K562 (cell line): ENCODE measurements around the gene FEM1B. TPM values are rescaled to one million over a fixed set of nuclear protein-coding genes. Genes with fewer than 3 reads are reported as not detected.

Experiments used
- ATAC-seq: fragments of 200-7000 bp; cut with Tn5 transposase; 3 replicates; pipeline ENCODE4 v1.9.1; 2020; ENCODE audit warnings: moderate library complexity
- BruUV-seq: library from RNA; stranded (reverse); fragments of 400-500 nt; replicated peaks from 2 replicates; lab custom pipeline; 2021; lab: Mats Ljungman, UMichigan
- CTCF ChIA-PET: fragments of 300-600 bp; formaldehyde crosslinking; extraction: SDS; loops from one replicate; lab custom pipeline; 2021; ENCODE audit warnings: low intra/inter-chr PET ratio; lab: Yijun Ruan, JAX
- POLR2A ChIA-PET: fragments of 300-600, 350-650 bp; sonication (Branson Sonifier 250); formaldehyde crosslinking; extraction: SDS; loops from one replicate; lab custom pipeline; 2021; ENCODE audit warnings: antibody characterized with exemption, inconsistent platforms; lab: Yijun Ruan, JAX
- DNase-seq, 4 experiments: peaks; one replicate each; pipeline versions ENCODE4 v3.0.0 to v3.0.0-alpha.2; 2011 to 2018; ENCODE audit warnings: low spot score in 3 of 4, mixed read lengths in 3 of 4; ENCODE audit errors: extremely low read depth in 1 of 4
- FAIRE-seq: peaks from 2 replicates; lab custom pipeline; 2011; peaks lifted over from hg19 to GRCh38; lab: Jason Lieb, UNC
- H2AFZ ChIP-seq: 2 replicates; pipeline ENCODE4 v1.6.0; 2011; ENCODE audit warnings: low read depth, low read length, control low read depth, inconsistent platforms
- H3K27ac ChIP-seq: fragments of 200-600 bp; 3 replicates; pipeline ENCODE4 v1.8.0; 2011; ENCODE audit warnings: low read depth, mild to moderate bottlenecking, control low read depth, inconsistent platforms, low read length, moderate library complexity, mixed read lengths; ENCODE audit errors: extremely low read depth
- H3K27me3 ChIP-seq, 2 experiments: fragments of 300-600 bp in 1 of 2; 2 replicates in 1 of 2; 3 replicates in 1 of 2; pipeline versions ENCODE4 v1.6.0 to v1.8.0; 2011; ENCODE audit warnings: inconsistent platforms in 2 of 2, low read length in 2 of 2, mild to moderate bottlenecking in 1 of 2, mixed read lengths in 1 of 2, moderate library complexity in 1 of 2; ENCODE audit not compliant: control insufficient read depth in 2 of 2, insufficient read depth in 2 of 2
- H3K36me3 ChIP-seq: fragments of 300-600 bp; 3 replicates; pipeline ENCODE4 v1.8.0; 2011; ENCODE audit warnings: mild to moderate bottlenecking, low read length, inconsistent platforms; ENCODE audit not compliant: control insufficient read depth, insufficient read depth
- H3K4me1 ChIP-seq, 2 experiments: fragments of 200-600 bp in 1 of 2; replicated peaks in 1 of 2; 2 replicates in 1 of 2; 3 replicates in 1 of 2; pipeline versions ENCODE4 v1.5.1 to v1.8.0; 2011; ENCODE audit warnings: inconsistent platforms in 2 of 2, low read length in 2 of 2, mild to moderate bottlenecking in 1 of 2, mixed read lengths in 1 of 2, moderate library complexity in 1 of 2; ENCODE audit not compliant: control insufficient read depth in 2 of 2, insufficient read depth in 2 of 2
- H3K4me2 ChIP-seq: 2 replicates; pipeline ENCODE4 v1.6.1; 2011; ENCODE audit warnings: low read length, control low read depth, inconsistent platforms, mixed read lengths; ENCODE audit not compliant: insufficient read depth
- H3K4me3 ChIP-seq: fragments of 200-600 bp; sonication (generic), shearing (Covaris generic); 2 replicates; pipeline ENCODE4 v1.5.1; 2016; ENCODE audit warnings: control low read depth, inconsistent platforms
- H3K79me2 ChIP-seq: fragments of 200-600 bp; 3 replicates; pipeline ENCODE4 v1.8.0; 2011; ENCODE audit warnings: low read length, inconsistent platforms; ENCODE audit not compliant: control insufficient read depth, insufficient read depth
- H3K9ac ChIP-seq, 2 experiments: 2 replicates each; pipeline versions ENCODE4 v1.6.0 to v1.6.1; 2011; ENCODE audit warnings: low read depth in 2 of 2, low read length in 2 of 2, control low read depth in 1 of 2, inconsistent platforms in 1 of 2, mild to moderate bottlenecking in 1 of 2, mixed read lengths in 1 of 2; ENCODE audit not compliant: insufficient read depth in 1 of 2
- H3K9me1 ChIP-seq: one replicate; pipeline ENCODE4 v1.6.0; 2011; ENCODE audit warnings: inconsistent platforms, mild to moderate bottlenecking, low read length, moderate library complexity; ENCODE audit not compliant: control insufficient read depth, insufficient read depth
- H3K9me3 ChIP-seq: replicated peaks from 2 replicates; pipeline ENCODE4 v1.5.1; 2011; ENCODE audit warnings: low read depth, low read length, inconsistent platforms; ENCODE audit not compliant: control insufficient read depth, insufficient read depth
- H4K20me1 ChIP-seq: replicated peaks from 2 replicates; pipeline ENCODE4 v1.6.1; 2011; ENCODE audit warnings: low read length, inconsistent platforms, mixed read lengths; ENCODE audit not compliant: control insufficient read depth, insufficient read depth
- DDX20 ChIP-seq: fragments of 450-650 bp; IDR thresholded peaks from 2 replicates; pipeline ENCODE4 v1.6.1; 2016; ENCODE audit warnings: missing genetic modification characterization, low read depth, mild to moderate bottlenecking, missing compliant biosample characterization, moderate library complexity
- ERF ChIP-seq: fragments of 450-650 bp; formaldehyde crosslinking; IDR thresholded peaks from 2 replicates; pipeline ENCODE4 v1.4.0; 2020; ENCODE audit warnings: mild to moderate bottlenecking, mixed read lengths
- LCOR ChIP-seq: sonication (generic); formaldehyde crosslinking; IDR thresholded peaks from 2 replicates; pipeline ENCODE4 v1.8.0; 2022; ENCODE audit warnings: mild to moderate bottlenecking, missing genetic modification reagents
- MCM2 ChIP-seq: fragments of 450-650 bp; IDR thresholded peaks from 2 replicates; pipeline ENCODE4 v1.6.1; 2017; ENCODE audit warnings: low read depth, mild to moderate bottlenecking
- RBM34 ChIP-seq: fragments of 200-400 bp; formaldehyde crosslinking; IDR thresholded peaks from 2 replicates; pipeline ENCODE4 v1.6.1; 2018; ENCODE audit warnings: low read length, borderline replicate concordance; ENCODE audit not compliant: insufficient read depth
- SP2 ChIP-seq: IDR thresholded peaks from 2 replicates; pipeline ENCODE4 v1.6.1; 2011; ENCODE audit warnings: mild to moderate bottlenecking, low read depth, low read length, moderate library complexity; ENCODE audit not compliant: poor library complexity, severe bottlenecking; ENCODE audit errors: extremely low read depth
- TAL1 ChIP-seq: fragments of 450-650 bp; IDR thresholded peaks from 2 replicates; pipeline ENCODE4 v1.6.1; 2016; ENCODE audit warnings: mild to moderate bottlenecking
- ZNF511 ChIP-seq: sonication (generic); formaldehyde crosslinking; IDR thresholded peaks from 2 replicates; pipeline ENCODE4 v1.8.0; 2022; ENCODE audit warnings: mild to moderate bottlenecking, missing genetic modification reagents
- whole genome bisulfite sequencing: fragments of 100-300 bp; shearing (Covaris generic); methylation state at CpG from one replicate; pipeline ENCODE4 v1.1.6; 2016; ENCODE audit warnings: low coverage, mixed read lengths; ENCODE audit not compliant: insufficient coverage; ENCODE audit errors: missing lambda C conversion rate; 5-methylcytosine and 5-hydroxymethylcytosine counted together
- in situ Hi-C: fragments of 300-500 bp; cut with MboI; formaldehyde crosslinking; loops from 4 replicates; pipeline ENCODE4 v1.15.0; 2018; ENCODE audit warnings: inconsistent platforms, mixed read lengths
- intact Hi-C: fragments of 100-400 bp; cut with micrococcal nuclease; formaldehyde crosslinking; loops from 2 replicates; pipeline ENCODE4 v1.14.2; 2022
- polyA plus RNA-seq, 8 experiments: library from polyadenylated mRNA; depleted of rRNA in 4 of 8; stranded (reverse) in 5 of 8; unstranded in 3 of 8; fragments of >200 nt; fragmentation: Nextera tagmentation in 2 of 8; fragmentation: Illumina TruSeq in 1 of 8; extraction: Ambion mirVana in 2 of 8; extraction: Trizol in 1 of 8; gene quantifications; 2 replicates each; pipeline versions ENCODE4 v1.2.1 to v1.2.3, GENCODE V29; 2011 to 2014; ENCODE audit warnings: inconsistent platforms in 1 of 8, missing spikeins in 1 of 8
- total RNA-seq, 7 experiments: library from RNA; depleted of rRNA in 6 of 7; stranded (reverse); fragments of >200 nt in 6 of 7; fragmentation: Illumina TruSeq in 2 of 7; extraction: Trizol in 2 of 7; gene quantifications; 2 replicates each; pipeline versions ENCODE4 v1.2.1 to v1.2.3, GENCODE V29; 2011 to 2021; ENCODE audit warnings: low replicate concordance in 1 of 7
- TF ChIP-seq, protein P1 (sequence below): sonication (generic); formaldehyde crosslinking; IDR thresholded peaks from 2 replicates; pipeline ENCODE4 v1.8.1; 2023; ENCODE audit warnings: mild to moderate bottlenecking, missing genetic modification reagents

FEM1B gene
- total and polyA plus RNA-seq, 9 of the 15 experiments (the other 6 are each of a cell fraction or from before 2014, with no cell fraction given) = 5.9 to 61.6 (median 20.1) TPM

DNA sequence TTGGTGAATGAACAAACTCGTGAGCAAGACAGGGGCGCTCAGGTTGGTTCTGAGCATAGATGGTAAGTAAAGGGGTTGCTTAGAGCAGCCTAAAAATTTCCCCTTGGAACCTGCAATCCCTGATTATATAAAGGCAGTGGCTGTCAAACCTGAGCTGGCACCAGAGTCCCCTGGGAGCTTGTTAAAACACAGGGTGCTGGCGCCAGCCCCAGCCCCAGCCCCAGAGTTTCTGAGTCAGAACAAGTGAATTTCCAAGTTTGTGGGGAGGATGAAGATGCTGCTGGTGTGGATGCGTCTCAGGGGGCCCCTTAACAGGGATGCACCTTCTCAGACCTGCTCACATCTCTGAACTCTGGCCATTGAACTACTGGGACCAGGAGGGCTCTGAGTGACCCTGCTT lies 48.2 kb downstream of the FEM1B start:
- Histone ChIP-seq H3K9ac (no peak overlapping the region), H3K79me2 (no peaks in the 10 kb centered on the region), H3K4me3 (no peak overlapping the region), H4K20me1 (0 out of 2 replicates have a peak, but pooled peaks cover 7% of the 10 kb centered on the region), H3K27me3 (peaks cover 58 to 79% of the 10 kb centered on the region in 2 experiments), H3K27ac (no peak overlapping the region), H3K9me1 (no peaks in the 10 kb centered on the region), H3K4me1 (no peaks in the 10 kb centered on the region), H3K4me2 (no peak overlapping the region), H3K36me3 (no peaks in the 10 kb centered on the region), H3K9me3 (no peaks in the 10 kb centered on the region), H2AFZ (no peak overlapping the region)
- TF ChIP-seq TAL1 (no peak), DDX20 (tag) (no peak), ZNF511 (CRISPR knock-in tag) (no peak), SP2 (no peak), RBM34 (no peak), MCM2 (no peak), LCOR (CRISPR knock-in tag) (no peak), ERF (CRISPR knock-in tag) (no peak)
- TF ChIP-seq, protein P1, sequence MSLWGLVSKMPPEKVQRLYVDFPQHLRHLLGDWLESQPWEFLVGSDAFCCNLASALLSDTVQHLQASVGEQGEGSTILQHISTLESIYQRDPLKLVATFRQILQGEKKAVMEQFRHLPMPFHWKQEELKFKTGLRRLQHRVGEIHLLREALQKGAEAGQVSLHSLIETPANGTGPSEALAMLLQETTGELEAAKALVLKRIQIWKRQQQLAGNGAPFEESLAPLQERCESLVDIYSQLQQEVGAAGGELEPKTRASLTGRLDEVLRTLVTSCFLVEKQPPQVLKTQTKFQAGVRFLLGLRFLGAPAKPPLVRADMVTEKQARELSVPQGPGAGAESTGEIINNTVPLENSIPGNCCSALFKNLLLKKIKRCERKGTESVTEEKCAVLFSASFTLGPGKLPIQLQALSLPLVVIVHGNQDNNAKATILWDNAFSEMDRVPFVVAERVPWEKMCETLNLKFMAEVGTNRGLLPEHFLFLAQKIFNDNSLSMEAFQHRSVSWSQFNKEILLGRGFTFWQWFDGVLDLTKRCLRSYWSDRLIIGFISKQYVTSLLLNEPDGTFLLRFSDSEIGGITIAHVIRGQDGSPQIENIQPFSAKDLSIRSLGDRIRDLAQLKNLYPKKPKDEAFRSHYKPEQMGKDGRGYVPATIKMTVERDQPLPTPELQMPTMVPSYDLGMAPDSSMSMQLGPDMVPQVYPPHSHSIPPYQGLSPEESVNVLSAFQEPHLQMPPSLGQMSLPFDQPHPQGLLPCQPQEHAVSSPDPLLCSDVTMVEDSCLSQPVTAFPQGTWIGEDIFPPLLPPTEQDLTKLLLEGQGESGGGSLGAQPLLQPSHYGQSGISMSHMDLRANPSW (CRISPR knock-in tag) = no peak
- BruUV-seq = no TSS peak
- intact Hi-C loops = no loop called here
- 0% methylated on average over 3 of the region's 4 CpGs for WGBS
- in situ Hi-C loops = no loop called here
- POLR2A ChIA-PET = interaction anchor here (0.6 kb wide), 1 partner anchor 21 kb away, joined by 3 read pairs; no protein-coding TSS in a partner anchor
- FAIRE-seq (no peak), DNase-seq (no peak), ATAC-seq (no peak)
- CTCF ChIA-PET = no interaction called here
